HCT116 (cell line): ENCODE results near the gene MRFAP1.

Experiments used
- SIN3A ChIP-seq: IDR thresholded peaks from 2 replicates; pipeline ENCODE4 v1.6.1; 2012; ENCODE audit warnings: low read depth
- YY1 ChIP-seq: IDR thresholded peaks from 2 replicates; pipeline ENCODE4 v1.6.1; 2011; ENCODE audit warnings: low read length, low read depth, moderate library complexity, mild to moderate bottlenecking; ENCODE audit not compliant: insufficient replicate concordance; ENCODE audit errors: extremely low read depth

DNA sequence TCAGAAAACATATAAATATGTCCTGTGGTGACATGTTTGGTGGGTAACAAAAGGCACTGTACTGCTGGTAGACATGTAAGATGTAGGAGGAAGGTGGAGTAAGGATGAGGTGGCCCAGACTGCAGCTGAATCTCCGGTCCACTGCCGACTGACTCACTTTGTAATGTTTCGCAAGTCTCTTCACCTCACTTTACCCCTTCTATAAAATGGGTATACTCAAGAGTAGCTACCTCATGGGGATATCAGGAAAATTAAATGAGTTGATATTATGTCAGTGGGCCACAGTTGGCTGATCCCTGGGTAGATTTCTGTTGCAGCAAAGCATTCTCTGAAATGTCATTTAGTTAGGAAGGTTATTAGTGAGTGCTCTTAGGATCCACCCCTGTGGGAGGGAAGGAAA, 22.1 kb downstream of the MRFAP1 start:
- TF ChIP-seq SIN3A (no peak), YY1 (no peak)
